ENCODE measurements around the gene RAD9B. TPM values are rescaled to one million over a fixed set of nuclear protein-coding genes. Genes with fewer than 3 reads are reported as not detected.

Gene RAD9B
- total and polyA plus RNA-seq, 7 donors: 0.77 to 4.2 (median 1.6) TPM

- Histone ChIP-seq H3K4me3 (no peak overlapping the region), H3K4me1 (peaks cover 70% of the 10 kb centered on the region), H3K36me3 (ENCODE audit: insufficient read depth in 1 of 2, low read depth in 1 of 2) (peaks cover 14 to 85% of the 10 kb centered on the region in 2 donors), H3K27ac (no peak overlapping the region), H3K27me3 (ENCODE audit: insufficient read depth in 3 of 3, low read length in 2 of 3) (no peaks in the 10 kb centered on the region), H3K9me3 (no peaks in the 10 kb centered on the region)
- no peak for DNase-seq
- TF ChIP-seq CTCF (IDR thresholded peaks at IDR 0.05): no peak
- ATAC-seq: no peak
- 48 to 65% (median 58%) methylated on average over 6 of the region's 6 CpGs for WGBS, 3 donors
- intact Hi-C loops (cut with DNase I): no loop called here
These were observed 31.5 kb downstream of the RAD9B start for GRCh38 chr12:110533607-110534006.

- ATAC-seq (no peak), DNase-seq (no peak)
- intact Hi-C loops (cut with DNase I): loop anchor here in 1 of 2 donors (5.0 kb wide), 1 partner anchor 52 kb away; no protein-coding TSS in a partner anchor
- Histone ChIP-seq H3K27me3 (ENCODE audit: insufficient read depth in 3 of 3, low read length in 2 of 3) (no peaks in the 10 kb centered on the region), H3K4me1 (peaks cover 78% of the 10 kb centered on the region), H3K9me3 (no peaks in the 10 kb centered on the region), H3K36me3 (ENCODE audit: insufficient read depth in 1 of 2, low read depth in 1 of 2) (peaks cover 14 to 88% of the 10 kb centered on the region in 2 donors), H3K4me3 (no peak overlapping the region), H3K27ac (peak overlapping the region; percentile 86)
- 88 to 93% (median 90%) methylated on average over 6 of the region's 6 CpGs for WGBS, 3 donors
- no peak for TF ChIP-seq CTCF (IDR thresholded peaks at IDR 0.05)
These were observed 32.7 kb downstream of the RAD9B start for GRCh38 chr12:110534811-110535210.

- Histone ChIP-seq H3K27me3 (ENCODE audit: insufficient read depth in 3 of 3, low read length in 2 of 3) (no peaks in the 10 kb centered on the region), H3K36me3 (ENCODE audit: insufficient read depth in 1 of 2, low read depth in 1 of 2) (peaks cover 10 to 65% of the 10 kb centered on the region in 2 donors), H3K4me1 (peaks cover 83% of the 10 kb centered on the region), H3K9me3 (no peaks in the 10 kb centered on the region), H3K4me3 (peak overlapping the region; percentile 33), H3K27ac (peak overlapping the region; percentile 86)
- WGBS, 3 donors: 38 to 62% (median 38%) methylated on average over 4 of the region's 4 CpGs
- intact Hi-C loops (cut with DNase I): loop anchor here (2.0 to 5.0 kb wide), 2 partner anchors 48 to 50 kb away; no protein-coding TSS in a partner anchor
- DNase-seq: no peak
- TF ChIP-seq CTCF (IDR thresholded peaks at IDR 0.05): no peak
- ATAC-seq: peak; percentile 41 to 67 (median 54)
These were observed 34.9 kb downstream of the RAD9B start for GRCh38 chr12:110536834-110537604.

GRCh38 chr12:110537605-110538409 lies 35.7 kb downstream of the RAD9B start:
- Histone ChIP-seq H3K4me3 (peak overlapping the region; percentile 33), H3K9me3 (no peaks in the 10 kb centered on the region), H3K27me3 (ENCODE audit: insufficient read depth in 3 of 3, low read length in 2 of 3) (no peaks in the 10 kb centered on the region), H3K4me1 (peaks cover 81% of the 10 kb centered on the region), H3K27ac (peak overlapping the region; percentile 86), H3K36me3 (ENCODE audit: insufficient read depth in 1 of 2, low read depth in 1 of 2) (peaks cover 10 to 58% of the 10 kb centered on the region in 2 donors)
- WGBS, 3 donors: 31 to 38% (median 32%) methylated on average over 9 of the region's 9 CpGs
- DNase-seq (peak; percentile 68 to 93), ATAC-seq (peak; percentile 85 to 88 (median 86))
- no peak for TF ChIP-seq CTCF (IDR thresholded peaks at IDR 0.05)
- intact Hi-C loops (cut with DNase I): loop anchor here (2.0 to 5.0 kb wide), 2 partner anchors 47 to 49 kb away; no protein-coding TSS in a partner anchor

All from psoas muscle (tissue), 8 donors.